ENCODE results near the gene KCNK7. TPM values are rescaled to one million over a fixed set of nuclear protein-coding genes. Genes with fewer than 3 reads are reported as not detected.

KCNK7 gene
- total RNA-seq, 1 donor from 2014 or later, result 1.3 TPM

DNA sequence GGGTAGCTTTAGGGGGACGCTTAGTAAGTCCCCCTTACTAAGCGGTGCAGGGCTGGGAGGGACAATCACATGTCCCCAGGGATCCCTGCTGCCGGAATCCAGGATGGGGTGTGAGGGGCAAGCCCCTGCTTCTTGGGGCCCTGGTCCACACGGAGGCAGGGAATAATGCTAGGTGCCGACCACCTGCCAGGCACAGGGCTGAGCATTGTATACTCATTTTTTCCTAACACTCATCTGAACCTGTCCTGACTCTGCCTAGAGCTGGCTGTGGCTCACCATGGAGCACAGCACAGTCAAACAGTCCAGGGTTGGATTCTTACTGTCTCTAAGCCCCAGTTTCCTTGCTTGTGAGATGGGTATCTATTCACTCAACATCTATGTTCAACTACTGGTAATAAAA is 36.1 kb downstream of the KCNK7 start:
- Histone ChIP-seq H3K36me3 (no peaks in the 10 kb centered on the region), H3K9me3 (no peaks in the 10 kb centered on the region), H3K4me1 (peaks cover 47% of the 10 kb centered on the region), H3K27ac (peak overlapping the region; percentile 95), H3K27me3 (no peaks in the 10 kb centered on the region), H3K4me3 (no peak overlapping the region)
- DNase-seq, result no peak
- TF ChIP-seq, protein P1, sequence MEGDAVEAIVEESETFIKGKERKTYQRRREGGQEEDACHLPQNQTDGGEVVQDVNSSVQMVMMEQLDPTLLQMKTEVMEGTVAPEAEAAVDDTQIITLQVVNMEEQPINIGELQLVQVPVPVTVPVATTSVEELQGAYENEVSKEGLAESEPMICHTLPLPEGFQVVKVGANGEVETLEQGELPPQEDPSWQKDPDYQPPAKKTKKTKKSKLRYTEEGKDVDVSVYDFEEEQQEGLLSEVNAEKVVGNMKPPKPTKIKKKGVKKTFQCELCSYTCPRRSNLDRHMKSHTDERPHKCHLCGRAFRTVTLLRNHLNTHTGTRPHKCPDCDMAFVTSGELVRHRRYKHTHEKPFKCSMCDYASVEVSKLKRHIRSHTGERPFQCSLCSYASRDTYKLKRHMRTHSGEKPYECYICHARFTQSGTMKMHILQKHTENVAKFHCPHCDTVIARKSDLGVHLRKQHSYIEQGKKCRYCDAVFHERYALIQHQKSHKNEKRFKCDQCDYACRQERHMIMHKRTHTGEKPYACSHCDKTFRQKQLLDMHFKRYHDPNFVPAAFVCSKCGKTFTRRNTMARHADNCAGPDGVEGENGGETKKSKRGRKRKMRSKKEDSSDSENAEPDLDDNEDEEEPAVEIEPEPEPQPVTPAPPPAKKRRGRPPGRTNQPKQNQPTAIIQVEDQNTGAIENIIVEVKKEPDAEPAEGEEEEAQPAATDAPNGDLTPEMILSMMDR (IDR thresholded peaks at IDR 0.05), result no peak
- no peak for ATAC-seq
- intact Hi-C loops (cut with DNase I), result no loop called here

DNA sequence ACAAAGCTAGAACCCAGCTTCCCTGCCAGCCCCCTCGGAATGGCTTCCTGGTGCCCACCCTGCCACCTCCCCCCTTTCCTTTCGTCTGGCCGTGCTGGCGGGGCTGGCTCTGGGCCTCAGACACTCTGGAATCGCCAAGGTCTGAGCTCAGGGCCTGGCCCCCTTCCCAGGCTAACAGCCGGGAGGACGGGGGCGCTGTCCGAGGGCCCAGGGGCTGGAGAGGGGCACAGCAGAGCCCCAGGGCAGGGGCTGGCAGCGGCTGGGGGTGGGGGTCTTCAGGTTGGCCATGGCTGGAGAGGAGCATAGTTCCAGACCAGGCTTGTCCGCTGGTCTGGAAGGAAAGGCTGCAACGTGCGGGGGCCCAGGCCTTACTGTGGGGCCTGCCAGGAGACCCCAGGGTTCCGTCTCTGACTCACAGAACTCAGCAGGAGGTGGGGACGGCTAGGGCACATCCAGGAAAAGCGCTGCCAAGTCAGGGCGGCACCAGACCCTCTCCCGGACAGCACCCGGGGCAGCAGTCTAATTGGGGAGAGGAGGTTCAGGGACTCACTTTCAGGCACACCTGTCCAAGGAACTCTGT is 36.6 kb downstream of the KCNK7 start:
- Histone ChIP-seq H3K27me3 (no peaks in the 10 kb centered on the region), H3K4me3 (peak overlapping the region; percentile 63), H3K9me3 (no peaks in the 10 kb centered on the region), H3K27ac (peak overlapping the region; percentile 95), H3K36me3 (no peaks in the 10 kb centered on the region), H3K4me1 (peaks cover 47% of the 10 kb centered on the region)
- ATAC-seq (peak; percentile 6), DNase-seq (no peak)
- TF ChIP-seq, protein P1 (IDR thresholded peaks at IDR 0.05), result no peak
- intact Hi-C loops (cut with DNase I), result no loop called here

DNA sequence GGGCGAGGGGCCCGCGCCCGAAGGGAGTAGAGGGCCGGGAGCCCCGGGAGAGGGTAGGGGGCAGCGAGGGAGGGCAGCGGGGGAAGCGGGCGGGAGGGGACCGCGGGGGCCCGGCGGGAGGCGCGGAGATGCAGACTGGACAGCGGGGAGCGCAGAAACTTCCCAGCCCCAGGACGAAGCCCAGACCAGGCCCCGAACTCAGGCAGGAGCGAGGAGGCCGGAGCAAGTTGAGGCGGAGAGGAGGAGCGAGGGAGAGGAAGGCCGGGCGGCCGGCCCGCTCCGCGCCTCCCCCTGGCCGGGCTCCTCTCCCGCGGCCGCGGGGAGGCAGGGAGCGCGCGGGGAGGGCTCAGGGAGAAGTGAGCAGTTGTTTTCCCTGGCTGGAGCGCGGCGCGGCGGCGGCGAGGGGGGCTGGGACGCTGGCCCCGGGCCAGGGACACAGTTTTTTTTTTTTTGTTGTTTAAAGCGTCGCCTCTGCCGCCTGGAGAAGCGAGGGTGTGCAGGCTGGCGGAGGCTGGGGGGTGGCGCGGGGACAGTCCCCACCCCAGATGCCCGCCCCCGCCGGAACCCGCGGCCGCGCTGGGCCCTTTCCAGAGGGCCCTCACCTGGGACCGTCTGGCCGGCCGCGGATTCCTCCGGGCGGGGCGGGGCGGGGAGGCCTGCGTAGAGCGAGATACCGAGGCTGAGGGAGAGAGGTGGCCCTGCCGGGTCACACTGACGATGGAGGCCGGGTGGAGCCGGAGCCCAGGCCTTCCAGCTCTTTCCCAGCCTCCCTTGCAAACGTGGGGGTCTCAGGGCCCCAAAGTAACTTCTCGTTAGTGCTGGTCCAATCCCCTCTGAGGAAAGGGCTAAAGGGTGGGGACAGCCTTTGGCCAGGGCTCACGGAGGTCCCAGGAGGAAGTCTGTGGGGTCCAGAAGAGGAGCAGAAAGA is 37.3 kb downstream of the KCNK7 start, which contains the start of gene LTBP3:
Gene LTBP3 (minus strand): TSS at position 358 of the 928 bp plus-strand sequence. CDS start 400 bp downstream, outside the sequence.
- peaks cover 47% of the 10 kb centered on the region for H3K4me1 ChIP-seq
- TF ChIP-seq, protein P1 (IDR thresholded peaks at IDR 0.05), result no peak
- H3K4me3 ChIP-seq, result peak within 1 kb of the TSS; percentile 63
- no peaks in the 10 kb centered on the region for H3K9me3 ChIP-seq
- H3K36me3 ChIP-seq, result no peaks in the 10 kb centered on the region
- peak; percentile 84 for ATAC-seq
- intact Hi-C loops (cut with DNase I), result no loop called here
- no peaks in the 10 kb centered on the region for H3K27me3 ChIP-seq
- H3K27ac ChIP-seq, result peak within 1 kb of the TSS; percentile 95
- DNase-seq, result peak; percentile 93

DNA sequence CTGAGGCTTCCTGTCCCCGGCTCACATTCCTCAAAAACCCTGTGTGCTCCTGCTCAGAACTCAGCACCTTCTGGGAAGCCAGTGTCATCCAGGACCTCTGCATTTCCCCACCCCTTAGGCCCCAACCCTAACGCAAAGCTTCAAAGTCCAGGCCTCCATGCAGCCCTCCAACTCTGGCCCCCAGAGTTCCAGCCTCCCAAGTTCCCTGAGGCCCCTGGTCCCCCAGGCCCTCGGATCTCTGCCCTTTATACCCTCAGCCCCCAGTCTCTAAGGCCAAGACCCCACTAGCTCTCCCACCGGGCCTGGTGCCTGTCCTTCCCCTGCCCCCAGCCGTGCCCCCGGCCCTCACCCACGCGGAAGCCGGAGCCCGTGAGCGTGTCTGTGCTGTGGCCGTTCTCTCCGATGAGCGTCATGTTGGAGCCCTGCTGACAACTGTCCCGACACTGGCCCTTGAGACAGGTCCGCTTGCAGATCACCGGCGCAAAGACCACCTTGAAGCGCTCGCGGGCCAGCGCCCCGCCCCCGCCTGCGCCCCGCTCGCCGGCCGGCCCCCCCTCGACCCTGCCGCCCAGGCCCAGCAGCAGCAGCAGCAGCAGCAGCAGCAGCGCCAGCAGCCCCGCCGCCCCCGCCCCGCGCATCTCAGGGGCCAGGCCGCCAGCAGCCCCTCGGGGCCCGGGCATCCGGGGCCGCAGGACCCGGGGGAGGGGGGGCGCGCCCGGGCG is 38.2 kb downstream of the KCNK7 start:
- TF ChIP-seq, protein P1 (IDR thresholded peaks at IDR 0.05), result no peak
- intact Hi-C loops (cut with DNase I), result no loop called here
- Histone ChIP-seq H3K27ac (peak overlapping the region; percentile 95), H3K27me3 (no peaks in the 10 kb centered on the region), H3K9me3 (no peaks in the 10 kb centered on the region), H3K36me3 (no peaks in the 10 kb centered on the region), H3K4me1 (peaks cover 47% of the 10 kb centered on the region), H3K4me3 (peak overlapping the region; percentile 63)
- DNase-seq (no peak), ATAC-seq (no peak)

DNA sequence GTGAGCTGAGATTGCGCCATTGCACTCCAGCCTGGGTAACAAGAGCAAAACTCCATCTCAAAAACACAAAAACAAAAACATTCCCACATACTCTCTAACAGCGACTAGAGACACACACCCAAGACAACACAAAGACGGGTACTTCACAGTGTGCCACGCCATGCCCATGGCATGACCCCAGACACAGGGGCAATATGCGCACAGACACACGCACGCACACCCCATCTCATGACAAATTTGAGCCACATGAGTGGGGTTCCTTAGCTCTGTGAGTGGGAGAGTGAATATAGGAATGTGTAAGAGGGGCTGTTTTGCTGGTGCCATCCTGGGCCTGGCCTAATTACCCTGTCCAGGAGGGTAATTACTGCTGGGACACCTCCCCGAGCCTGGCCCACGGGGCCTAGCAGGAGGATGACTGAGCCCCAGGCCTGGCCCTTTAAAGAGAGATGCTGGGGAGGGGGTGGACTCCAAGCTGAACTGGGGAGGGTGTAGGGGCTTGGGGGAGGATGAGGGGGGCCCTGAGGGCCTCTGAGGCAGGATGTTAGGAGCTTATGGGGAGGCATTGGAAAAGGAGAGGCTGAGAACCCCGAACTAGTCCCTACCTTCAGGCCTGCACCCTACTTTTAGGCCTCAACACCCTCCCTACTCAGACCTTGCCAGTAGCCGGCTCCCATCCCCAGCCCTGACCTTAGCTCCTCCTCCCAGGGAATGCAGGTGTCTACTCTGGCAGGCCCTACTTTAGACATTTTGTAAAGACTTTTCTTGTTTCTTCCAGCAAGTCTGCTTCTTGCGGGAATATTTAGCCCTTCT is 38.9 kb downstream of the KCNK7 start:
- Histone ChIP-seq H3K27me3 (no peaks in the 10 kb centered on the region), H3K27ac (peak overlapping the region; percentile 95), H3K4me3 (peak overlapping the region; percentile 63), H3K9me3 (no peaks in the 10 kb centered on the region), H3K36me3 (no peaks in the 10 kb centered on the region), H3K4me1 (peaks cover 50% of the 10 kb centered on the region)
- DNase-seq, result no peak
- intact Hi-C loops (cut with DNase I), result no loop called here
- no peak for ATAC-seq
- TF ChIP-seq, protein P1 (IDR thresholded peaks at IDR 0.05), result no peak

Data from upper lobe of right lung (tissue), 1 donor.